H7 (cell line): ENCODE measurements around the gene ETS1. TPM values are rescaled to one million over a fixed set of nuclear protein-coding genes. Genes with fewer than 3 reads are reported as not detected.
A peak's percentile ranks its signal among the peaks of the same experiment; 100 is the strongest.

Source experiments
- DNase-seq: peaks from one replicate; pipeline ENCODE4 v3.0.0; 2012
- H3K27me3 ChIP-seq: 2 replicates; pipeline ENCODE4 v1.6.0; 2011; ENCODE audit warnings: mild to moderate bottlenecking, low read length; ENCODE audit not compliant: control insufficient read depth, insufficient read depth
- H3K36me3 ChIP-seq: replicated peaks from 2 replicates; pipeline ENCODE4 v1.5.1; 2011; ENCODE audit warnings: low read length; ENCODE audit not compliant: control insufficient read depth, insufficient read depth
- H3K4me3 ChIP-seq: 2 replicates; pipeline ENCODE4 v1.5.1; 2011; ENCODE audit warnings: low read depth, mild to moderate bottlenecking, control low read depth, low read length, moderate library complexity; ENCODE audit not compliant: insufficient read depth
- total RNA-seq: library from RNA; depleted of rRNA; stranded (reverse); fragments of >200 nt; shearing (Covaris generic); gene quantifications from 2 replicates; pipeline ENCODE4 v1.2.3, GENCODE V29; 2014

Gene ETS1
- total RNA-seq, 1 experiment from 2014 or later, result 24.1 TPM

GRCh38 chr11:128575174-128575960 is 12.0 kb downstream of the ETS1 start:
- Histone ChIP-seq H3K36me3 (no peaks in the 10 kb centered on the region; the same call in 1 of the 2 replicates), H3K4me3 (no peak overlapping the region), H3K27me3 (no peaks in the 10 kb centered on the region)
- DNase-seq, result no peak

DNA sequence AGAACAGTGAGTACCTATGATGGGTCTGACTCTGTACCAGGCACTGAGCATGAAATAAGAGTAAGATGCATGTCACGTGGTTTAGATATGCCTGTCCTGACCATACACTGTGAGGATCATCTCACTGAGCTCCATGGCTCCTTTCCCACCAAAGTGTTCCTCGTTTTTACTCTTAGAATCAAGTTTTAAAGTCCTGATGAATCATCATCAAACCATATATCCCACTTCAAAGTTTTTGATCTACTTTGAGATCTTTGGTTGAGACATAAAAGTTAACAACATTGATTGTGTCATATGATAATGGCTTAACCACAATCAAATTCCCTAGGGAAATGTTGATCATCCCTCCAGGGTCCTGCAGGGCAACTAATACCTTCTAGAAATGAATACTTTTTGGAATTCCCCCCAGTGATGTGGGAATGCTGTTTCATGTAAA is 12.8 kb downstream of the ETS1 start:
- no peaks in the 10 kb centered on the region for H3K27me3 ChIP-seq
- no peak for DNase-seq
- H3K4me3 ChIP-seq, result no peak overlapping the region
- no peaks in the 10 kb centered on the region; the same call in 1 of the 2 replicates for H3K36me3 ChIP-seq

DNA sequence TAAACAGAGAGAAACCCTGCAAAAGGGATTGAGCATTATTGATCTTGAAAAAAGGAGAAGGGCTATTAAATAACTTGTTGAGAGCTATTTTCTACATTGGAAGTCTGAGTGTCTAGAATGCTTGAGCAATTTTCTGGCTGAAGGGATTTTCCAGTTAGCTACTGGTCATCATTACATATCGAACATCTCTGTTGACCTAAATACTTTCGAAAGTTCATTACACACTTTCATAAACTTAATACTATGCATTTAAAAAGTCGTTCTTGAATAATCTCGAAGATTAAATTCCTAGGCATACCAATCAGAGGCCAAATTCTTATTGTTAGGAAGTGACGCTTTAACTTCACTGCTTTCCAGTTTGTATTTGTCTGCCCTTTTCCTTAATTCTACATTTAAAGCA is 13.7 kb downstream of the ETS1 start:
- no peak for DNase-seq
- Histone ChIP-seq H3K36me3 (no peaks in the 10 kb centered on the region; the same call in 1 of the 2 replicates), H3K4me3 (no peak overlapping the region), H3K27me3 (no peaks in the 10 kb centered on the region)

GRCh38 chr11:128572965-128573364 is 14.4 kb downstream of the ETS1 start:
- H3K27me3 ChIP-seq, result no peaks in the 10 kb centered on the region
- no peak overlapping the region for H3K4me3 ChIP-seq
- peak; percentile 53 for DNase-seq

DNA sequence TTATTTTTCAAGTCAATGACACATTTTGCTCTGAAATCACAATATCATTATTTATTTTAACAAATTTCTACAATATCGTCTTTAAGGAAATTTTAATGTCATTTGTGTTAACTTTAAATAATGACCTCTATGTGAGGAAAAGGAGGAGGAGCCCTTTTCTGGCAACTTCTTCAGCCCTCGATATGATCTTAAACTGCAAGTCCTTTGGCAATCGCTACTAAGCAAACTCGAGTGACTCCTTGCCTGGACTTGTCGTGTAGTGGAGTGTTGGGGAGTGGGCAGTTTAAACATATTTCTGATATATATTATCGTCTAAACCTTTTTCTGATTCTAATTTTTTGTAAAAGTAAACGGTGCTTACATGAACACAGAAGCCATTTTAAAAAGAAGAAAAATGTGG is 16.7 kb downstream of the ETS1 start:
- H3K36me3 ChIP-seq, result no peaks in the 10 kb centered on the region; the same call in none of the 2 replicates
- no peaks in the 10 kb centered on the region for H3K27me3 ChIP-seq
- H3K4me3 ChIP-seq, result no peak overlapping the region
- no peak for DNase-seq

More at GRCh38 chr11:128572965-128573364, 14.4 kb downstream of the ETS1 start:
- H3K36me3 ChIP-seq, result no peaks in the 10 kb centered on the region; the same call in none of the 2 replicates

DNA sequence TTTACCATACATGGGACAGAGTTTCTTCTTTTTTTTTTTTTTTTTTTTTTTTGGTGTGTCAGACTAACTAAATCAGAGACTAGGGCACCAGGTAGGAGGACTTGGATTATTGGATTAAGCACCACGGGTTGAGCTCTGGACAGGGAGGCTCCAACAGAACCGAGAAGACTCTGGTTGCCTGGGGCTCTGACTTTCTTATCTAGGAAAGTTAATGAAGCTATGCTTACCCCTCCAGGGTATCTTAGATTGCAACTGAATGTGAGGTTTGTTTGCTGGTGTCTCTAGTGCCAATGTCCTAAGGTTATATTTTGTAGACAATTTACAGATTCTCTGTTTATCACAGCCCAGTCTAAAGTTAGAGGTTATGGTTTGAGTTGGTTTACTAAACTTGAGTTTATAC is 18.1 kb downstream of the ETS1 start:
- H3K4me3 ChIP-seq, result no peak overlapping the region
- no peaks in the 10 kb centered on the region for H3K27me3 ChIP-seq
- no peak for DNase-seq

DNA sequence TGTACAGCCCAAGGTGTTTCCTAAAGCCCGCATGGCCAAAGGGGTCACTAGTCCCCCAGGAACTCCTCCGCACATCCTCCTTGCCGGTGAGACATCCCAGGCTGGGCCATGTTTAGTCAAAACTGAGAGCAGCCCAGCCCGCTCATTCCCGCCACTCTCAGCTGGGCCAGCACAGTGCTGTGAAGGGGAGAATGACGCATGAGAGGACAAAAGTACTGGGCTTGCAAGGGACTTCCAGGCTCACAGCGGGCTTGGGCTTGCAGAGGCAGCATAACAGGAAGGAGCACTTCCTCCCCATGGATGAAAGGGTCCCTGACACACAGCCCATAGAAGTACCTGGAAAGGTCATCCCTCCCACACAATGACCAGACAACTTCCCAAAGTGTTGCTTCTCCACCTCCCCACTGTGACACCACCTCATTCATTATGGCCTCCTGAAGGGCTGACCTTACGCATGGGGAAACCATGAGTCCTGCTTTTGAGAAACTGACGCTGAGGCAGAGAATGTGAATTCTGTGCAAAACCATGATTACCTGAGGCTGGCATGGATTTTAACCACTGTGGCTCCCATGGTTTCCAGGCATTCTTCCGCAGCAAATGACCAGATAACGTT is 19.1 kb downstream of the ETS1 start:
- DNase-seq, result peak; percentile 50

More for the DNA sequence above, 18.1 kb downstream of the ETS1 start:
- peaks cover 2% of the 10 kb centered on the region for H3K36me3 ChIP-seq

GRCh38 chr11:128567130-128567529 is 20.2 kb downstream of the ETS1 start:
- no peak overlapping the region for H3K4me3 ChIP-seq
- no peaks in the 10 kb centered on the region for H3K27me3 ChIP-seq

More for the DNA sequence above, 19.1 kb downstream of the ETS1 start:
- Histone ChIP-seq H3K36me3 (peaks cover 3% of the 10 kb centered on the region), H3K27me3 (no peaks in the 10 kb centered on the region), H3K4me3 (no peak overlapping the region)

GRCh38 chr11:128565881-128566280 is 21.5 kb downstream of the ETS1 start:
- H3K36me3 ChIP-seq, result peaks cover 3% of the 10 kb centered on the region
- no peak overlapping the region for H3K4me3 ChIP-seq
- DNase-seq, result no peak
- no peaks in the 10 kb centered on the region for H3K27me3 ChIP-seq

More at GRCh38 chr11:128567130-128567529, 20.2 kb downstream of the ETS1 start:
- DNase-seq, result no peak
- peaks cover 3% of the 10 kb centered on the region for H3K36me3 ChIP-seq

DNA sequence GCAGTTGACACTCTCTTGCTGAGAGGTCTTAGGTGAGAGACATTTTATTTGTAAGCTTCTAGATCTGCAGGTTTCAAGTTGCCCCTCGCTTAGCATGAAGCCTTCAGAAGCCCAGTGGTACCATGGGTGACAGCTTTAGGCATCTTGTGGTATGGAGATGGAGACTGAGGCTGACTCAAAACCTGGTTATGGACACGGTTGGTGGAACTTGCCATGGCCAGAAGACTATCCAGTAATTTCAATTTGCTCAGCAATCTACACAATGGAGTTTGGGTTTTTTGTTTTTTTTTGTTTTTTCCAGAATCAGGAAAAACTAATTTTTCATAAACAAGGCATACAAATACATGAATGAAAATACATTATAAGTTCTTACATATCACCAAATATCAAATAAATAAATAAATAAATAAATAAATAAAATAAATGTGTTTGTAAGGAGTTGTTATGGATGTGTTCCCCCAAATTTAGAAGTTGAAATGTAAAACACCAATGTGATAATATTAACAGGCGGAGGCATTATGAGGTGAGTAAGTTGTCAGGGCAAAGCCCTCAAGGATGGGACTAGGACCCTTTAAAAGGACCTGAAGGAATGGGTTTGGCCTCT is 22.6 kb downstream of the ETS1 start:
- DNase-seq, result no peak
- no peaks in the 10 kb centered on the region for H3K27me3 ChIP-seq
- peaks cover 3% of the 10 kb centered on the region for H3K36me3 ChIP-seq
- H3K4me3 ChIP-seq, result no peak overlapping the region

DNA sequence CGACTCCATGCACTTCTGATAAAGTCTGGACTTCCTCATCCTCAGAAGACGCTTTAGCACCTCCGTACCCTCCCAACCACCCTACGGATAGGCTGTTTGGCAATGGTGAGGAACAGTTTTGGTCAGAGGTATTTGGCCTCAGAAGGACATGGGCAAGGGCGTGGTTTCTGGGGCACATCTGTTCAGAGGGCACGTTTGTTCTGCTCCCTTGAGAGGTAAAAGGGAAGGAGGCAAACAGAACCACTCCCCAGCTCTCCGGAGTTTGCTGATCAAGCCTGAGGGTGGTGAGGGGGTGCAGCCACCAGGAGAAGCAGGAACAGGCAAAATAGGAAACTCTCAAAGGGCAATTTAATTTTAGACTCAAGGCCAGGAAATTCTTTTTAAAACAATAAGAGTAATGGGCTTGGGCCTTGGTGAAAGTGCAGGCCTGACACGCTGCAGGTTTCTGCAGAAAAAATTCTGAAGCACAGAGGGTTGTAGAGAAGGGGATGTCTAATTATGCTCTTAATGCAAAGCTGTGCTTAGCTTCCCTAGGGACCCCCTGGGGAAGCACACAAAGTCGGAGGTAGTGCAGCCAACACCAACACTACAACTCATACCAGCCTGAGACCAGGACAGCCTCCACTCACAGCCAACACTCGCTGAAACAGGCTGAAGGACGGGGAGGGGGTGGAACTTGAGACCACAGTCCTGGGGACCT is 23.3 kb downstream of the ETS1 start:
- no peak for DNase-seq

GRCh38 chr11:128563308-128563707 is 24.1 kb downstream of the ETS1 start:
- no peaks in the 10 kb centered on the region for H3K27me3 ChIP-seq
- no peak overlapping the region for H3K4me3 ChIP-seq
- DNase-seq, result no peak
- peaks cover 3% of the 10 kb centered on the region for H3K36me3 ChIP-seq

More for the DNA sequence above, 23.3 kb downstream of the ETS1 start:
- Histone ChIP-seq H3K4me3 (no peak overlapping the region), H3K36me3 (peaks cover 3% of the 10 kb centered on the region), H3K27me3 (no peaks in the 10 kb centered on the region)

- no peak overlapping the region for H3K4me3 ChIP-seq
- H3K27me3 ChIP-seq, result no peaks in the 10 kb centered on the region
- H3K36me3 ChIP-seq, result peaks cover 7% of the 10 kb centered on the region; the same call in 1 of the 2 replicates
- no peak for DNase-seq
Observed at GRCh38 chr11:128559496-128560103, 27.8 kb downstream of the ETS1 start.

DNA sequence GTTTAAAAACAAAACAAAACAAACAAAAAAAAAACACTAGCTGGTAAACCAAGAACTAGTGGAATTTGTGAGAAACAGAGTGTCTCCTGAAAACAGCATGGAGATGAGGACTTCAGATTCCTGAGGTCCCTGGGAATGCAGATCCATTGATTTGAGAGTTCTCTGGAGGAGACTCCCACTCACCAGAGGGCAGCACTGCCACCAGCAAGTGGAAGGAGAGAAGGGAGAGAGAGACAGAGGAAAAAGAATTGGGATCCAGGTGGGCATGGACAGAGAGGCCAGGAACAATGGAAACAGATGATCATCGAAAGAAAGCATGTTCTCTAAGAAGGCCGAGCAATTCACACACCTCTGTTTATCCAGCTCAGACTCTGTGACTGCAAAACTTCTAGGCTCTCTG is 31.8 kb downstream of the ETS1 start:
- DNase-seq, result peak; percentile 69
- Histone ChIP-seq H3K36me3 (peaks cover 7% of the 10 kb centered on the region; the same call in 1 of the 2 replicates), H3K4me3 (no peak overlapping the region), H3K27me3 (peaks cover 1% of the 10 kb centered on the region; the same call in 1 of the 2 replicates)
